Measurements from ENCODE around the gene CCDC7.
A peak's percentile ranks its signal among the peaks of the same experiment; 100 is the strongest.
"Not testable (repeated sequence)": the region's sequence is repeated elsewhere in the genome, so short reads cannot be mapped to it uniquely, and the experiment has no call there.

CCDC7 gene

DNA sequence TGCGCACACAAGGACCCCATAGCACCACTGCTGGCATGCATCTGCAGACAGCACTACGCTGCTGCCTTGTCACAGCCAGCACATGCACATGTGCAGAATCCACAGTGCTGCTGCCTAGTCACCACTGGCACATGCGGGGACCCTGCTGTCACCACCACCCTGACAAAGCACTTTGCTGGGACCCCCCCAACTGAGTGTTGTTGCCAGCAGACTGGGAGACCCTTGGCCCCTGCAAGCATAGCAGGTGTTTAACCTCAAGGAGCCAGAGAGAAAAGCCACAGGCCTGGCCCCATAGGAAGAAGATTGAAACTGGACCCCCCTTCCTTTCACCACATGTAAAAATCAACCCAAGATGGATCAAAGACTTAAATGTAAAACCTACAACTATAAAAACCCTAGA, 300.9 kb downstream of the CCDC7 start:
- H3K4me2 ChIP-seq (ENCODE audit: insufficient read depth, low read length, poor library complexity, severe bottlenecking): no peak overlapping the region
- no peaks in the 10 kb centered on the region for H3K4me1 ChIP-seq (ENCODE audit: control insufficient read depth in 2 of 2, insufficient read depth in 1 of 2, low read depth in 1 of 2, low read length in 2 of 2)
- H3K9me3 ChIP-seq (replicated peaks in 1 of 2; ENCODE audit: control insufficient read depth in 2 of 2, insufficient read depth in 1 of 2, low read depth in 1 of 2, low read length in 2 of 2): peaks cover 6 to 9% of the 10 kb centered on the region in 2 donors
- H2BK15ac ChIP-seq (ENCODE audit: low read length): no peak overlapping the region
- no peak overlapping the region for H2BK12ac ChIP-seq (ENCODE audit: low read length)
- DNase-seq (ENCODE audit: low spot score): no peak
- H3K27ac ChIP-seq (replicated peaks; ENCODE audit: low read length): no peak overlapping the region
- H3K36me3 ChIP-seq (replicated peaks in 1 of 2; ENCODE audit: control insufficient read depth in 2 of 2, insufficient read depth in 2 of 2, low read length in 2 of 2): no peaks in the 10 kb centered on the region
- H3K27me3 ChIP-seq (ENCODE audit: control insufficient read depth in 3 of 3, insufficient read depth in 3 of 3, low read depth in 1 of 3, low read length in 3 of 3): no peaks in the 10 kb centered on the region
- H2BK120ac ChIP-seq (ENCODE audit: low read depth, low read length): no peak overlapping the region
- no peak overlapping the region for H3K4ac ChIP-seq (ENCODE audit: low read length)
- no CpG with 5 or more reads among the region's 3 CpGs for WGBS, 2 donors (ENCODE audit: extremely low coverage in 2 of 2, insufficient read length in 2 of 2, insufficient replicate concordance in 1 of 2)
- no peak overlapping the region for H4K91ac ChIP-seq (ENCODE audit: low read depth, low read length, poor library complexity)
- H3K79me1 ChIP-seq (ENCODE audit: low read depth, low read length): no peaks in the 10 kb centered on the region
- peak overlapping the region in 1 of 2 donors; percentile 15 for H3K4me3 ChIP-seq (ENCODE audit: low read length in 2 of 2)
- H3K14ac ChIP-seq (ENCODE audit: low read length): peak overlapping the region; percentile 90
- peak overlapping the region; percentile 34 for H3K23ac ChIP-seq (ENCODE audit: low read depth, low read length, poor library complexity)
- no peak overlapping the region for H2BK5ac ChIP-seq (ENCODE audit: low read length)
- H4K8ac ChIP-seq (ENCODE audit: low read depth, low read length): no peak overlapping the region
- no peak overlapping the region for H2AFZ ChIP-seq (ENCODE audit: low read length)
- H3K18ac ChIP-seq (ENCODE audit: low read length): peak overlapping the region; percentile 27
- no peak overlapping the region for H3K9ac ChIP-seq (ENCODE audit: low read depth, low read length, poor library complexity)
- H2AK5ac ChIP-seq (ENCODE audit: low read depth, low read length): peak overlapping the region; percentile 65

DNA sequence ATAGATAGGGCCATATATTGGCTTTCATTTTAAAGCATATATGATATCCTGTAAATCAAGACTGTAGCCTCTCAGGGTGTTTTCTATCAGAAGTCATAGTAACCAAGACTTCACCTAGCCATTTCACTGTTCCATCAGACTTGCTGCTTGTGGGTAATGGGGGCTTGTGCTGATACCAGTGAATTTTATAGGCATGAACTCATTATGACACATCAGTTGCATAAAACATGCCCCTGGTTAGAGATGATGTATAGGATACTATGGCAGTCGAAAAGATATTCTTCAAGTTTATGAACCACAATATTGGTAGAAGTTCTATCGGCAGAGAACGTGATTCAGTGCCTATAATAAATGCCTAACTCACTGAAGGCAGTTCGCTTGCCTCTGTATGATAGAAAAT, 305.6 kb downstream of the CCDC7 start:
- Histone ChIP-seq H4K8ac (ENCODE audit: low read depth, low read length) (no peak overlapping the region), H2BK120ac (ENCODE audit: low read depth, low read length) (no peak overlapping the region), H3K4ac (ENCODE audit: low read length) (no peak overlapping the region), H3K23ac (ENCODE audit: low read depth, low read length, poor library complexity) (no peak overlapping the region), H3K27me3 (ENCODE audit: control insufficient read depth in 3 of 3, insufficient read depth in 3 of 3, low read depth in 1 of 3, low read length in 3 of 3) (no peaks in the 10 kb centered on the region), H4K91ac (ENCODE audit: low read depth, low read length, poor library complexity) (no peak overlapping the region), H3K79me1 (ENCODE audit: low read depth, low read length) (no peaks in the 10 kb centered on the region), H2AK5ac (ENCODE audit: low read depth, low read length) (no peak overlapping the region), H2AFZ (ENCODE audit: low read length) (no peak overlapping the region), H3K9me3 (replicated peaks in 1 of 2; ENCODE audit: control insufficient read depth in 2 of 2, insufficient read depth in 1 of 2, low read depth in 1 of 2, low read length in 2 of 2) (peaks cover 3 to 7% of the 10 kb centered on the region in 2 donors), H2BK15ac (ENCODE audit: low read length) (no peak overlapping the region), H3K14ac (ENCODE audit: low read length) (no peak overlapping the region), H2BK12ac (ENCODE audit: low read length) (no peak overlapping the region), H2BK5ac (ENCODE audit: low read length) (no peak overlapping the region), H3K36me3 (replicated peaks in 1 of 2; ENCODE audit: control insufficient read depth in 2 of 2, insufficient read depth in 2 of 2, low read length in 2 of 2) (no peaks in the 10 kb centered on the region), H3K27ac (replicated peaks; ENCODE audit: low read length) (no peak overlapping the region), H3K4me1 (ENCODE audit: control insufficient read depth in 2 of 2, insufficient read depth in 1 of 2, low read depth in 1 of 2, low read length in 2 of 2) (no peaks in the 10 kb centered on the region), H3K18ac (ENCODE audit: low read length) (no peak overlapping the region), H3K4me3 (ENCODE audit: low read length in 2 of 2) (no peak overlapping the region), H3K4me2 (ENCODE audit: insufficient read depth, low read length, poor library complexity, severe bottlenecking) (no peak overlapping the region), H3K9ac (ENCODE audit: low read depth, low read length, poor library complexity) (no peak overlapping the region)
- WGBS, 2 donors (ENCODE audit: extremely low coverage in 2 of 2, insufficient read length in 2 of 2, insufficient replicate concordance in 1 of 2): no CpG with 5 or more reads among the region's 4 CpGs
- no peak for DNase-seq (ENCODE audit: low spot score)

DNA sequence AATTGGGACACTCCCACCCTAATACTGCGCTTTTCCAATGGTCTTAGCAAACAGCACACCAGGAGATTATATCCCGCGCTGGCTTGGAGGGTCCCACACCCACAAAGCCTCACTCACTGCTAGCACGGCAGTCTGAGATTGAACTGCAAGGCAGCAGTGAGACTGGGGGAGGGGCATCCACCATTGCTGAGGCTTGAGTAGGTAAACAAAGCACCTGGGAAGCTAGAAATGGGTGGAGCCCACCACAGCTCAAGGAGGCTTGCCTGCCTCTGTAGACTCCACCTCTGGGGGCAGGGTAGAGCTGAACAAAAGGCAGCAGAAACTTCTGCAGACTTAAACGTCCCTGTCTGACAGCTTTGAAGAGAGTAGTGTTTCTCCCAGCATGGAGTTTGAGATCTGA, 309.0 kb downstream of the CCDC7 start:
- not testable (repeated sequence) for H3K4me3 ChIP-seq (ENCODE audit: low read length in 2 of 2); H2BK5ac ChIP-seq (ENCODE audit: low read length); H2AFZ ChIP-seq (ENCODE audit: low read length); H4K91ac ChIP-seq (ENCODE audit: low read depth, low read length, poor library complexity); H3K36me3 ChIP-seq (replicated peaks in 1 of 2; ENCODE audit: control insufficient read depth in 2 of 2, insufficient read depth in 2 of 2, low read length in 2 of 2); H3K9ac ChIP-seq (ENCODE audit: low read depth, low read length, poor library complexity); H3K27ac ChIP-seq (replicated peaks; ENCODE audit: low read length); H2BK120ac ChIP-seq (ENCODE audit: low read depth, low read length); H2AK5ac ChIP-seq (ENCODE audit: low read depth, low read length); H2BK15ac ChIP-seq (ENCODE audit: low read length); H3K79me1 ChIP-seq (ENCODE audit: low read depth, low read length); H3K4me1 ChIP-seq (ENCODE audit: control insufficient read depth in 2 of 2, insufficient read depth in 1 of 2, low read depth in 1 of 2, low read length in 2 of 2); H3K9me3 ChIP-seq (replicated peaks in 1 of 2; ENCODE audit: control insufficient read depth in 2 of 2, insufficient read depth in 1 of 2, low read depth in 1 of 2, low read length in 2 of 2); H3K14ac ChIP-seq (ENCODE audit: low read length); H3K4ac ChIP-seq (ENCODE audit: low read length); H3K4me2 ChIP-seq (ENCODE audit: insufficient read depth, low read length, poor library complexity, severe bottlenecking); DNase-seq (ENCODE audit: low spot score); H2BK12ac ChIP-seq (ENCODE audit: low read length); H3K27me3 ChIP-seq (ENCODE audit: control insufficient read depth in 3 of 3, insufficient read depth in 3 of 3, low read depth in 1 of 3, low read length in 3 of 3); H3K18ac ChIP-seq (ENCODE audit: low read length); H4K8ac ChIP-seq (ENCODE audit: low read depth, low read length); H3K23ac ChIP-seq (ENCODE audit: low read depth, low read length, poor library complexity)
- no CpG with 5 or more reads among the region's 5 CpGs for WGBS, 2 donors (ENCODE audit: extremely low coverage in 2 of 2, insufficient read length in 2 of 2, insufficient replicate concordance in 1 of 2)

DNA sequence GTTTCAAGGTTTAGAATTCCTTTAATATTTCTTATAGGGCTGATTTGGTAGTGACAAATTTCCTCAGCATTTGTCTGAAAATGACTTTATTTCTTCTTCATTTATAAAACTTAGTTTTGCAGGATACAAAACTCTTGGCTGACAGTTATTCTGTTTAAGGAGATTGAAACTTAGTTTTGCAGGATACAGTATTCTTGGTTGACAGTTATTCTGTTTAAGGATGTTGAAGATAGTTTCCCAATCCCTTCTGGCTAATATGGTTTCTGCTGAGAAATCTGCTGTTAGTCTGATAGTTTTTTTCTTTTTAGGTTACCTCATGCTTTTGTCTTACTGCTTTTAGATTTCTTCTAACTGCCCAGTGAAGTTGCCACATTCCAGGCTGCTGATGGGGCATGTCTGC, 325.3 kb downstream of the CCDC7 start:
- H3K4me3 ChIP-seq (ENCODE audit: low read length in 2 of 2): no peak overlapping the region
- no peak overlapping the region for H3K14ac ChIP-seq (ENCODE audit: low read length)
- no peak overlapping the region for H3K18ac ChIP-seq (ENCODE audit: low read length)
- H2AFZ ChIP-seq (ENCODE audit: low read length): no peak overlapping the region
- no peak overlapping the region for H2BK120ac ChIP-seq (ENCODE audit: low read depth, low read length)
- H3K9me3 ChIP-seq (replicated peaks in 1 of 2; ENCODE audit: control insufficient read depth in 2 of 2, insufficient read depth in 1 of 2, low read depth in 1 of 2, low read length in 2 of 2): peaks cover 9 to 14% of the 10 kb centered on the region in 2 donors
- no peaks in the 10 kb centered on the region for H3K27me3 ChIP-seq (ENCODE audit: control insufficient read depth in 3 of 3, insufficient read depth in 3 of 3, low read depth in 1 of 3, low read length in 3 of 3)
- H3K27ac ChIP-seq (replicated peaks; ENCODE audit: low read length): no peak overlapping the region
- DNase-seq (ENCODE audit: low spot score): no peak
- no peak overlapping the region for H4K8ac ChIP-seq (ENCODE audit: low read depth, low read length)
- no peaks in the 10 kb centered on the region for H3K4me1 ChIP-seq (ENCODE audit: control insufficient read depth in 2 of 2, insufficient read depth in 1 of 2, low read depth in 1 of 2, low read length in 2 of 2)
- H2AK5ac ChIP-seq (ENCODE audit: low read depth, low read length): no peak overlapping the region
- no peak overlapping the region for H2BK12ac ChIP-seq (ENCODE audit: low read length)
- no peak overlapping the region for H2BK15ac ChIP-seq (ENCODE audit: low read length)
- no peaks in the 10 kb centered on the region for H3K79me1 ChIP-seq (ENCODE audit: low read depth, low read length)
- no peak overlapping the region for H3K9ac ChIP-seq (ENCODE audit: low read depth, low read length, poor library complexity)
- H3K4ac ChIP-seq (ENCODE audit: low read length): no peak overlapping the region
- H2BK5ac ChIP-seq (ENCODE audit: low read length): no peak overlapping the region
- H3K4me2 ChIP-seq (ENCODE audit: insufficient read depth, low read length, poor library complexity, severe bottlenecking): no peak overlapping the region
- H3K36me3 ChIP-seq (replicated peaks in 1 of 2; ENCODE audit: control insufficient read depth in 2 of 2, insufficient read depth in 2 of 2, low read length in 2 of 2): no peaks in the 10 kb centered on the region
- H3K23ac ChIP-seq (ENCODE audit: low read depth, low read length, poor library complexity): no peak overlapping the region
- no peak overlapping the region for H4K91ac ChIP-seq (ENCODE audit: low read depth, low read length, poor library complexity)
